NCI-H526 (cell line): ENCODE results near the gene STOML1.
"Not testable (repeated sequence)": the region's sequence is repeated elsewhere in the genome, so short reads cannot be mapped to it uniquely, and the experiment has no call there.

ENCODE experiments used
- DNase-seq, 2 experiments: peaks; one replicate each; lab custom pipeline; 2025; lab: John Stamatoyannopoulos, UW

STOML1 gene

DNA sequence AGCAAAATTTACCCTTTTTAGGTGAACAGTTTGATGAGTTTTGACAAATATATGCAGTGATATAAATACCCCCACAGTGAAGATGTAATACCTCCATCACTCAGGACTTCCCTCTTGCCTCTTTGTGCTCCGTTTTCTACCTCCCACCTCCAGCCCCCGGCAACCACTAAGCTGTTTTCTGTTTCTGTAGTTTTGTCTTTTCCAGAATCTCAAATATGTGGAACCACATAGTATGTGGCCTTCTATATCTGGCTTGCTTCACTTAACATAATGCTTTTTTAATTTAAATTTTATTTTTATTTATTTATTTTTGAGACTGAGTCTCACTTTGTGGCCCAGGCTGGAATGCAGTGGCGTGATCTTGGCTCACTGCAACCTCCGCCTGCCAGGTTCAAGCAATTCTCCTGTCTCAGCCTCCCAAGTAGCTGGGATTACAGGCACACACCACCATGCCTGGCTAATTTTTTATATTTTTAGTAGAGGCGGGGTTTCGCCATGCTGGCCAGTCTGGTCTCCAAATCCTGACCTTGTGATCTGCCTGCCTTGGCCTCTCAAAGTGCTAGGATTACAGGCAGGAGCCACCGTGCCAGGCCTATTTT is 31.5 kb downstream of the STOML1 start:
- DNase-seq, result not testable (repeated sequence)

DNA sequence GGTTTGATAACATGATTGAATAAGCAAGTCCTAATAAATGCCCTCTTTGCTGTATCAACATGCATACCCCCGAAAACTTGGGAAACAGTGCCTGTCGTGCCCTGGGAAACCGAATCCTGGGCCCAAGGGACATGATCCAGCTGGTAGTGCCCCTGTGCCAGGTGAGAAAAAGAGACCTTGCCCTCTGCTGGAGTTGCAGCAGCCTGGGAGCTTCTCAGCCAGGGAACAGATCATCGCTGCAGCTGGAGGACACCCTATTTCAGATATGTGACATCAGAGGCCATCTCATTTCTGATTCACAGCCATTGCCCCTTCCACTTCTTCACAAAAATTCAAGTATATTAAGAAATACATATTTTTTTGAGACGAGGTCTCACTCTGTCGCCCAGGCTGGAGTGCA is 32.3 kb downstream of the STOML1 start:
- DNase-seq, result no peak

DNA sequence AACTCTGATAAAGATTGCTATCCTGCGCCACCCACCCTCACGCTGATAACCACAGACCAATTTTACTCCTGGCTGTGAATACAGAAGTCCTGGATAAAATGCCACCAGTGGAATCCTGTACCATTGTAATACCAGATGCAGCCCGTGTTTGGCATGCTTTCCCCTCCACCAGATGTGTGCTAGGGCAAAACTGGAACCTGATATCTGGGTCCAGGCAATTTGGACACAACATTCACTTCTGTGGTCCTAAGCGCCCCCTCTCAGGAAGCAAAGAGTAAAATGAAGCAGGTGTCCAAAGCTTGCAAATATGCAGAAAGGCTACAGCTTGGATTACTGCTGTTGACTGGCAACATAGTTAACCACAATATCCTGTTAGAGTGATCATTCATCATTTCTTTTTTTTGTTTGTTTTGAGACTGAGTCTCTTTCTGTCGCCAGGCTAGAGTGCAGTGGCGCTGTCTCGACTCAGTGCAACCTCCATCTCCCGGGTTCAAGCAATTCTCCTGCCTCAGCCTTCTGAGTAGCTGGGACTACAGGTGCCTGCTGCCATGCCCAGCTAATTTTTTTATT is 33.0 kb downstream of the STOML1 start:
- DNase-seq, result peak in 1 of 2 experiments; percentile 34

DNA sequence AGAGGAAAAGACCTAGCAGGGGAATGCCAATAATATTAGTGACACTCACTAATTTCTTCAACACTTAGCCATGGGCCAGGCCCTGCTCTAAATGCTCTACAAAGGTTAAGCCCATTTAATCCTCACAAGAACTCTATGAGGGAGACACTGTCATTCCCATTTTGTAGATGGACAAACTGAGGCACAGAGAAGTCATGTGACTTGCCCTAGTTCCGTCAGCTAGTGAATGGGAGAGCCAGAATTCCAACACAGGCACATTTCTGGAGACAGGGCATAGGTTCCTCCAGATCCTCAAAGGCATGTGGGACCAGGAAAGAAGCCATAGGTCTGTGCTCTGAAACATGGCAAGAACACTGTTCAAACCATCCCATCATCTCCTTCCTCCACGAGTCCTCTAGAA is 34.3 kb downstream of the STOML1 start:
- no peak for DNase-seq

DNA sequence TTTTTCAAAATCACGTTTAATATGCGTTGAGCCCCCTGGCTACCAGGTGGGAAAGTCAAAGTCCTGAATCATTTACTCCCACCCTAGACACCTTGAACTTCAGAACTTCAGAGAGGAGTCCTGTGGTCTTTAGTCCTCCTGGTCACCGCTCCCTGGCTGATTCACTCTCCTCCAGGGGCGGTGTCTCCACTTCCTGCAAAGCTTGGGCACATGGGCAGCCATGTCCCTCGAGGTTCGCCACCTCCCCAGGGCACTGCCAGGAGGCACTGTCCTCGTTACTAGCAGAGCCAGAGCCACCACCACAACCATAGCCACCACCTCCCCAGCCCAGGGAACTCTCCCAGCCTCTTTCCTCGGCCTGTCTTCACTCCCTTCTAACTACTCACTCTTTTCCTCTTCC is 34.8 kb downstream of the STOML1 start:
- DNase-seq, result no peak

DNA sequence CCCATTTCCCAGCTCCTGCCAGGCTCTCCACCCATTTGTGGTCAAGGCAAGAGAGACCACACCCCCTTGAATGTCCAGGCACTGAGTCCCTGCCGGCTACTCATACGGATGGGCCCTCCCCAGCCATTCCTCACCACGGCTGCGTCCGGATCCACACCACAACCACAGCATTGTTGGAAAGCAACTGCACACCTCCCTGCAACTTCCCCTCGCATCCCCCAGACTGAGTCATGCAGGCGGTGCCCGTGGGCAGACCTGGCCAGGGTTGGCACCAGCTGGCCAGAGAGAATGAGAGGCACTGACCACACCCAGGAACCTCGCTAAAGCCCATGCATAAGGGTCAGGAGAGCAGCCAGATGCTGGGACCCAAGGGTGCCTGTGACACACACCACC is 35.4 kb downstream of the STOML1 start:
- no peak for DNase-seq

DNA sequence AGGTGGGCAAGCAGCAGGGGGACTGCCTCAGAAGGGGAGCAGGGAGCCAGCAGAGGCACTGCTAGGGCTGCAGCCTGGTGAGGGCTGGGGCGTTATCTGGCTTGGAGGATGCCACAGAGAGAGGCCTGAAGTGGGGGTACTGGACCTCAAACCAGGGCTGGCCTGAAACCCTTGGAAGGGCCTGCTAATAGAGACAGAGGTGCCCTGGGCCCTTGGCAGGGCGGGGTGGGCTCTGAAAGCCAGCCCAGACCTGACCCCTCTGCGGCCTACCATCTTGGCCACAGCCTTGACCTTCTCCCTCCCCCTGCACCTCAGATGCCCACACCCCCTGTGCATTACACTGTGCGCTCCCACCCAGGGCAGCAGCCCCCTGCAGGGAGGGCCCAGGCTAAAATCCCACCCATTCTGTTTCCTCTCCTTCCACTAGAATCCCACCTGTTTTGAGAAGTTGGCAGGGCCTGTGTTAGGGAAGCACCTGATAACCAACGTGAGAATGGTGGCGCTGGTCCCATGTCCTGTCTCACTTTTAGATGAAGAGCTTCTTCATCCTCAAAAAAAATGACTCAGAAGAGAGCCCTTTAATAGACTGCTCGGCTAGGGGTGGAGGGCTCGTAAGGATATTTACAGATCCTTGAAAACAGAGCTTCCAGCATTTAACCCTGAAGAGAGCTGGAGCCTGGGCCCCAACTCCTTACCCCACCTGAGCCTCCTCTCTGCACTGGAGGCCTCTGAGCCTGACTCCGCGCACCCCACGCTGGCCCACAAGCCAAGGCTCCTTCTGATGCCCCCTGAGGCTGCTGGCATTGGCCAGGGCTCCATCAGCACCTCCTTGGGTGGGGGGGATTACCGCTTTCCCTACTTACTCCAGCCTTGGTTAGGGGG is 36.0 kb downstream of the STOML1 start:
- DNase-seq, result no peak

DNA sequence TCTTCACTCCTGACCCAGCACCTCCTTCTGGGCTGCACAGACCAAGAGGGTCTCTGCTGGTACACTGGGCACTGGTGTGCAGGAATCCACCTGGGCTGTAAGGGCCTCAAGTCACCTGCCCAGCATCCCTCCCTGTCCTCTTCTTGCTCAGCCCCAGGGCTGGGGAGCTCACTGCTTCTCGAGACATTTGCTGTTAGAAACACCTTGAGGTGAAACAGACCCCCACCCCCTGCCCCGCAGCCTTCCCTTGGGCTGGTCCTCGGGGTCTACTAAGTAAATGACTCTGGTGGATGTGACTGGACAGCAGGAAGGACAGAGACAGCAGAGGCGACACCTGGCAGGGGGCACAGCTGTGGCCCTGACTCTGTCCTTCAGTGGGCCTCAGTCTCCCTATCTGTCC is 36.8 kb downstream of the STOML1 start:
- DNase-seq, result no peak

DNA sequence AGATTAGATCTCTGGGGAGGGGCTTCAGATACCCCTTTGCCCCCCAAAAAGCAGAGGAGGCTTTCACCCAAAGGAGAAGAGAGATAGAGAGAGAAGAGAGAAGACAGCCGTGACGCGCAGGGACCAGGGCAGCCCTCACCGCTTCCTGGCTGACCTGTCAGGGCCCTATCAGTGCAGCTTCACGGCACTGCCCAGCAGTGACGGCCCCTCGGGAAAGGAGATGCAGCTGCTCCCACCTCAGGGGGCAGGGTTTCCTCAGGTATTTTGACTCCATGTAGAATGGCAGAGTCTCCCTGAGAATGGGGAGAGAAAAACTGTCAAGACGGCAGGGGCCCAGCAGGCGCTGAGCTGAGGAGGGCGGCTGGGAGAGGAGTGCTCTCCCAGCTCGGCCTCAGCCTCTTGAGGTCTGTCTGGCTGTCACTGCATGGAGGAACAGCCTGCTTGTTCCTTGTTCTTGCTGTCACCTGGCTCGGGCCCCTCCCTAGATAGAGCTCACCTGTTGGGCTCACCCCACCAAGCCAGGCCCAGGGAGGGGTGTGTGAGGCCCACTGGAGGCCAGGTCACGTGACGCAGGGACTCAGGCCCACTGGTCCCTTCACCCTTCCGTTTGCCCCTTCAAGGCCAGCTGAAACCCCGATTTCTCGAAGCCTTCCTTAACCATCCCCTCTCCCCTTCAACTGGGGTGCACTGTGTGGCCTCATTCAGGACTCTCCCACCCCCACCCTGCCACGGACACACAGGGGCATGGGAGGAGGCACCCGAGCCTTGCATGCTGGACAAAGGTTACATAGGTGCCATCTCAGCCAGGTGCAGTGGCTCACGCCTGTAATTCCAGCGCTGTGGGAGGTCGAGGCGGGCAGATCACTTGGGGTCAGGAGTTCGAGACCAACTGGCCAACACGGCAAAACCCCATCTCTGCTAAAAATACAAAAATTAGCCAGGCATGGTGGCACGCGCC is 37.6 kb downstream of the STOML1 start:
- no peak for DNase-seq

DNA sequence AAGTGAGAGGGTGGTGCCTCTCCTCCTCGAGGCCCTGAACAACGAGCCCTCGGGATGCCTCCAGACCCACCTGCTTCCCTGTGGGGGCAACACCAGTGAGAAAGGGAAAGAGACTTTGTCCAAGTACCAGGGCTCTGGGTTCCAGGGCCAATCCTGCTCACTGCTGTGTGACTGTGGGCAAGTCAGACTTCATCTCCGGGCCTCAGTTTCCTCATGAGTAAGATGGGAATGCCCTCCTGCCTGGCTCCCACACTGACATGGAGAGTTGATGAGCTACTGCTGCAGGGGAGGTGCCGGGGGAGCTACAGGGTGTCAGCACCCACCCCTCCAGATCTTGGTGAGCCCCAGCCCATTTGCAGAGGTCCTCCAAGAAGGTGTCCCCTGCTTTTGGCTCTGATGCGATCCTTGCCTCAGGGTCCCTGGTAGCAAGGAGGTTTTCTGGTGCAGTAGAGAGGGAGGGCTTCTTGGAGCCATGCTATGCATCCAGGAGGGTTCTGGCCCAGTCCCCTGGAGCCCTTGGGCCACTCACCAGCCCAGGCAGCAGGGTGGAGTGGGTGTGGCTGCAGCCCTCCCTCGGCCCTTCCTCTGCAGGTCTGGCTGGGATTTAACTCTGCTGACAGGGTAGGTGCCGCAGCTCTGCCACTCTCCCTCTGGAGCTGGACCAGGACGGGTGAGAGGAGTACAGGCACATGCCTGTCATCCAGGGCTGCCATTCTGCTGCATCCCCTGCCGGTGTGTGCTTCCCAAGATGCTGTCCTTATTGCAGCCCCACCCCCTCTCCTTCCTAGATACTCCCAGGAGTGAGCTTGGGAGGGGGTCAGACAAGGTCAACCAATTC is 39.0 kb downstream of the STOML1 start:
- DNase-seq, result no peak

DNA sequence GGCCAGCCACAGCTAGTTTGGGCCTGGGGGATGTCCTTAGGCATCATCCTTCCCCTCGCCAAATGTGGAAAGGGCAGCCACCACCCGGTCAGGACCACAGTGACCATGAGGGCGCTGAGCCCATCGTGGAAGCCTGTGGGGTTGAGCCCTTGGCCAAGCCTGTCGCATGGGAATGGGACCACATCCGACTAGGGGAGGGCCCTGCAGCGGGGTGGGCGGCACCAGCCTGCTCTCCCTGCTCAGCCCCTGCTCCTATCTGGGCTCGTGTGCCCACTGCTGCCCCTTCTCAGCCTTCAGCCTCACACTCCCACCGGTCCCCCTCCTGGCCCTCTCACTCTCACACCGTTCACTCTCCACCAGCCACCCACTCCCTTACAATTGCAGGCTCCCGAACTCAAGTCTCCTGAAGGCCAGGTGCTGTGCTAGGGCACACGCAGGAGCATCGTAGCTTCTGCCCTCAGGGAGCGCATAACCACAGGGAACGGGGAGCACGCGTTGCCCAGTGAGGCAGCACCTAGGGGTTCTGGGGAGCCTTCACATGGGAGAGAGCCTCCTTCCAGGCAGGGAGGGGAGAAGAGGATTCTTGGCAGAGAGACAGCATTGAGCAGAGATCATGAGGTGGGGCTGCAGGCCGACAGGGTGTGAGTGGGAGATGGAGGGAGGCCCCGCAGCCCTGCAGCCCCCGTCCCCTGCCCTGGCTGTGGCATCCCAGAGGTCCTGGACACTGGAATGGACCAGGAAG is 39.8 kb downstream of the STOML1 start:
- no peak for DNase-seq

DNA sequence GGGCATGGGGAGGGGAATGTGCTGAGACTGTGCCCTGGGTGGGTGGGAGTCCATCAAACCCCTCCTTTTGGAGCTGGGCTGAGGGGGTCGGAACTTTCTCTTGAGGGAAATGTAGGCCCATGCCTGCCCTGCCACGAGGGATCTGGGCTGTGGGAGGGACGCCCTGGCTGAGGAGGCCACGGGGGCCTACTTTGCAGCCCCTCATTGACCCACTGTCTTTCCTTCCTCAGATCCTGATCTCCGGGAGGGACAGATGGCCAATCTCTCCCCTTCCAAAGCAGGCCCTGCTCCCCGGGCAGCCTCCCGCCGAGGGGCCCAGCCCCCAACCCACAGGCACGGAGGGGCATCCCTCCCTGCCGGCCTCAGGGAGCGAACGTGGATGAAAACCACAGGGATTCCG is 40.5 kb downstream of the STOML1 start:
- DNase-seq, result no peak

DNA sequence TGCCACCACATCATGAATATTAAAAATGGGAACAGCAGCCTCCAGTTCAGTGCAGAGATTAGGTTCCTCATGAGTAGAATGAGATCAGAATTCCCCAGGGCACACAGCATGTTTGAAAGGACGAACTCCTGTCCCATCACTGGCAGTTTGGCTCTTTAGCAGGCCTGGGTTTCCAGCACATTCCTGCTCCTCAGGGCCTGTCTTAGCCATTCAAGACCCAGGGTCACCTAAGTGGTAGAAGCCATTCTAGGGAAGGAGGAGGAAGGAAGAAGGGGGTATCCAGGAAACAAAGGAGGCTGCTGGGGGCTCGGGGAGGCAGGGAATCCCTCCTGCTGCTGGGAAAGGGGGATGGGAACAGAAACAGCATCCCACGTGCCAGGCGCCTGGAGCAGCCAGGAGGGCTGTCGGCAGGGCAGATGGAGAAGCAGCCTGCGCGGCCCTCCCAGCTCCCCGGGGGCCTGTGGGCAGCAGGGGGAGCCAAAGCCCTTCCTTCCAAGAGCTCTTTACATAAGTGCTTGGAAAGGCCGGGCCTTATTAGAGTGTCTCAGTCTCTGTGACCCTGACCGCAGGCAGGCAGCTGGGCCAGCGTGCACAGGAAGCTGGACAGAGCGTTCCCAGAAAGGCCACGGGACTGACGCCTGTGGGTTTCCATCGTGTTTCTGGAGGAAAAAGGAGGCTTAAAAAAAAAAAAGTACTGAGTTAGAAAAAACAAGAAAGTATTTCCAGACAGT is 41.1 kb downstream of the STOML1 start:
- peak; percentile 65 to 89 for DNase-seq

DNA sequence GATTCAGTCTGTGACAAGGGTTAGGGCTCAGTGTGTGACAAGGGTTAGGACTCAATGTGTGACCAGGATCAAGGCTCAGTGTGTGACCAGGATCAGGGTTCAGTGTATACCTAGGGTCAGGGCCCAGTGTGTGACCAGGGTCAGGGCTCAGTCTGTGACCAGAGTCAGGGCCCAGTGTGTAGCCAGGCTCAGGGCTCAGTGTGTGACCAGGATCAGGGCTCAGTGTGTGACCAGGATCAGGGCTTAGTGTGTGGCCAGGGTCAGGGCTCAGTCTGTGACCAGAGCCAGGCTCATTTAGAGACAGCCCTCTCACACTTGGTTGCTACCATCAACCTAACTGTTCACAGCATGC is 41.6 kb downstream of the STOML1 start:
- DNase-seq, result no peak

DNA sequence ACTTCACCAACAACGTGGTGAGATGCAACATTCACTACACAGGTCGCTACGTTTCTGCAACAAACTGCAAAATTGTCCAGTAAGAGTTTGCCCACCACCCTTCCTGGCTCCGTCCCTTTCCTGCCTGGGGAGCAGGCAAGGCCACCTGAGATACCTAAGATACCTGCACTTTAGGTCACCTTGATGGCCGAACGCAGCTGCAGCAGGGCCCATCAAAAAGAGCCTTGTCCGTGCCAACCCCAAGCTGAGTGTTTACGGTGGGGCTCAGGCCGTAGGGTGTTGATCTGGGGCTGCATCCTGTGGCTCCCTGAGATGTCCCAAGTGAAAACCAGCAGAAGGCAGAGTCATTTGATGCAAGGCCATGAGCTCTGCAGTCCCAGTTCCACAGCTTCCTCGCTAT is 42.6 kb downstream of the STOML1 start:
- DNase-seq, result no peak

DNA sequence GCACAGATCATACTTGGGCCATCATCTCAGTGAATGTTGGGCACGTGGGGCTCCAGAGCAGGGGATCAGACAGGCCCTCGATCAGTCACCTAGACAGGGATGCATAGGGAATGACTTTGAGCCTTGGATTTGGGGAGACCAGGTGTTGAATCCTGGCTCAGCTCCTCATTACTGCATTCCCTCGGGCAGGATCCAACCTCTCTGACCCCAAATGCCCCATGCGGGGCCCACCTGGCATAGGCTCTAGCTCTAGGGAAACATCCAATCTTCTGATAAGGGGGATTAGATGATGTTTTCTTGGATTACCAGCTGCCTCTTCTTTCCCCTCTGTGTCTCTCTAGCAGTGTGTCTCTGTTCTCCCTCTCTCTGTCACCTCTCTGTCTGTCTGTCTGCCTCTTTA is 43.1 kb downstream of the STOML1 start:
- no peak for DNase-seq

DNA sequence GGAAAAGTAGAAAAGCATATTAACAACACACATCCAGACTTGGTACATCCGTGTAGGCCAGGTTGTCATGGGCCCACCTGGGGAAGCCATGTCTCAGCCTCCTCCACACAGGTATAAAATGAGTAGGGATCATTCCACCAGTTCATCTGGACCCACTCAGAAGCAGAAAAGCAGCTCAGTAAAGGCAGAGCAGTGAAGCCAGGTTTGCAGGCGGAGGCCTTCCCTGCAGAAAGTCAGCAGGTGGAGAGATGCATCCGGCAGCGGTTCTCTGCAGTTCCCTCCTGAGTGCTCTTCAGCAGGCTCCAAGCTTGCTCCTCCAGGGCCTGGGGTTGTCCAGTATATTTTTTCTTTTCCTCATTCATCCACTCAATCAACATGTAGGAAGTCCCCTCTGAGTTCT is 43.7 kb downstream of the STOML1 start:
- DNase-seq, result no peak

DNA sequence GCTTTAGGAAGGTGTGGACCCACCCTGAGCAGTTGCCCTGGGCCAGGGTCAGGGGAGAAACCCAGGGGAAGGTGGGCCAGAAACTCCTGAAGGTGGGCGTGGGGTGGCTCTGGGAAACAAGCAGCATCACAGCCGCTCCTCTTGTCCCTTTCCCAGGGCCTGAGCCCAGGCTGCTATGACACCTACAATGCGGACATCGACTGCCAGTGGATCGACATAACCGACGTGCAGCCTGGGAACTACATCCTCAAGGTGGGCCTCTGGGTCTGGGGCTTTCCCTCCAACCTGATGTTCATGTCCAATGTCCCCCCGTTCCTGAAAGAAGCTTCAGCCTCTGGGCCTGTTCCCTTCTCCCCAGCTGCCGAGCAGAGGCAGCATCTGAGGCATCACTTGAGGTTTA is 44.4 kb downstream of the STOML1 start:
- no peak for DNase-seq

DNA sequence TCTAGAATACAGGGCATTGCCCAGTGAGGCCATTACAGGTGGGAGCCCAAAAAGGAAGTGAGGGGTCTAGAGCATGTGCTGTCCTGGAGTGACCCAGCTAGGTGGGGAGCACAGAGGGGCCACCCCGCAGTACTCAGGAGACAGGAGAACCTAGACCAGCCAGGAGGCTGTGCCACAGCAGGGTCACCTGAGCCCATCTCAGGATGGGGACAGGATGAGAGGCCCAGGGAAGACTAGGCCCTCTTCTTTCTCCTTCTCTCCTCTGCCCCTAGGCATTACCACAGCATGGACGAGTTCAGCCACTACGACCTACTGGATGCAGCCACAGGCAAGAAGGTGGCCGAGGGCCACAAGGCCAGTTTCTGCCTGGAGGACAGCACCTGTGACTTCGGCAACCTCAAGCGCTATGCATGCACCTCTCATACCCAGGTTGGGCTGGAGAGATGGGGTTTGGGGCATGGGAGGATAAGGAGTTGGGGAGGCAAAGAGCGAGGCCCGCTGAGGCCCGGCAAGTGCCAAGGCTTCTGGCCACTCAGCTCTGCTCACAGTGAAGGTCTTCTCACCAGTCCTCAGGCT is 45.2 kb downstream of the STOML1 start:
- no peak for DNase-seq
